ENCODE results near the gene ZNF136. TPM values are rescaled to one million over a fixed set of nuclear protein-coding genes. Genes with fewer than 3 reads are reported as not detected.

The ZNF136 gene
- total RNA-seq, 1 donor from 2014 or later: 21.0 TPM

- no peak for TF ChIP-seq CTCF (conservative IDR thresholded peaks at IDR 0.05)
- Mint-ChIP-seq H3K27ac (no peak overlapping the region), H3K36me3 (peaks cover 62% of the 10 kb centered on the region), H3K9me3 (peaks cover 23% of the 10 kb centered on the region), H3K4me3 (no peak overlapping the region), H3K27me3 (no peaks in the 10 kb centered on the region), H3K4me1 (ENCODE audit: unreplicated experiment) (no peaks in the 10 kb centered on the region)
- DNase-seq (ENCODE audit: extremely low spot score, unreplicated experiment): no peak
These were observed 70.1 kb downstream of the ZNF136 start for GRCh38 chr19:12232961-12233360.

DNA sequence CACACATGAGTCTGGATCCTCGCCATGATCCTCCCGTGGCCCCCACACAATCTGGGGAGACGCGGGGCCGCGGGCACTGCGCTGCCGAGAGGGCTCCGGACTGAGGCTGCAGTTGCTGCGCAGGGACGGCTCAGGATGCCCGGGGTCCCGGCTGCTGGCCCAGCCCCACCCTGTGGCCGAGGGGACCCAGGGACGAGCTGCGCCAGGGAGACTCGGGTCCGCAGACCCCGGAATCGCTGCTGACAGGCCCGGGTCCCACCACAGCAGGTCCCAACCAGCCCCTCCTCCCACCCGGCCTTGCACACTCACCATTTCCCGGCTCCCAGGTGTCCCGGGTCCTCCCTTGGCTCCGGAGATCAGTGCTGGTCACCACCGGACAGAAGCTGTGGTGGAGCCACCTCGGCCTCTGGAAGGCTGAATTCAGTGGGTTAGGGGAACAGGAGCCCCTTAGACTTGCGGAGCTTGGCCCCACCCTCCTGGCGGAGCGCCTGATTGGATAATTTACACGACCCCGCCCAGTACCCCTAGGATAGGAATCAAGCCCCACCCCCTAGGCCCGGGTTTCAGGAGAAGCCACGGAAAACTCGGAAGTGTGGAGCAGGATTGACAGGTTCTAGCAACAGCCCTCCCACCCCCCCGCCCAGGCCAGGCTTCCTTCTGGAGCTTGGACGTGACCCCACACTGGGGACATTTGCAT, 74.4 kb downstream of the ZNF136 start:
- no peaks in the 10 kb centered on the region for H3K27me3 Mint-ChIP-seq
- no peak for DNase-seq (ENCODE audit: extremely low spot score, unreplicated experiment)
- no peak overlapping the region for H3K4me3 Mint-ChIP-seq
- peaks cover 44% of the 10 kb centered on the region for H3K36me3 Mint-ChIP-seq
- peaks cover 15% of the 10 kb centered on the region for H3K9me3 Mint-ChIP-seq
- no peak for TF ChIP-seq CTCF (conservative IDR thresholded peaks at IDR 0.05)
- H3K4me1 Mint-ChIP-seq (ENCODE audit: unreplicated experiment): no peaks in the 10 kb centered on the region
- H3K27ac Mint-ChIP-seq: no peak overlapping the region

Other genes with a start within 250 kb of the ZNF136 start
- 14.1 and 16.1 TPM in 2 replicates for gene ZNF700, start 238.0 kb upstream of the ZNF136 start, total RNA-seq (ENCODE audit: low replicate concordance)
- 4.8 and 5.0 TPM in 2 replicates for gene ZNF763, start 198.1 kb upstream of the ZNF136 start, total RNA-seq (ENCODE audit: low replicate concordance)
- gene ZNF433, start 127.4 kb upstream of the ZNF136 start, total RNA-seq (ENCODE audit: low replicate concordance): 8.9 and 11.9 TPM in 2 replicates
- gene ZNF878, start 110.1 kb upstream of the ZNF136 start, total RNA-seq (ENCODE audit: low replicate concordance): 1.4 and 1.8 TPM in 2 replicates
- 11.2 and 20.7 TPM in 2 replicates for gene ZNF844, start 98.4 kb upstream of the ZNF136 start, total RNA-seq (ENCODE audit: low replicate concordance)
- 9.0 and 9.9 TPM in 2 replicates for gene ZNF20, start 22.7 kb upstream of the ZNF136 start, total RNA-seq (ENCODE audit: low replicate concordance)
- gene ZNF625, start 6.4 kb upstream of the ZNF136 start, total RNA-seq (ENCODE audit: low replicate concordance): 14.8 and 23.3 TPM in 2 replicates
- gene ZNF44, start 131.8 kb downstream of the ZNF136 start, total RNA-seq (ENCODE audit: low replicate concordance): 11.7 and 13.0 TPM in 2 replicates
- 2.6 and 2.7 TPM in 2 replicates for gene ZNF563, start 170.5 kb downstream of the ZNF136 start, total RNA-seq (ENCODE audit: low replicate concordance)
- gene ZNF442, start 202.6 kb downstream of the ZNF136 start, total RNA-seq (ENCODE audit: low replicate concordance): 2.4 and 5.1 TPM in 2 replicates
- 5.4 and 6.5 TPM in 2 replicates for gene ZNF799, start 238.2 kb downstream of the ZNF136 start, total RNA-seq (ENCODE audit: low replicate concordance)